OCI-LY3 (cell line): Measurements from ENCODE around the gene STH.

Experiments
- H2AFZ ChIP-seq: fragments of 200-600, 300-600 bp; shearing (Covaris generic); 2 replicates; pipeline ENCODE4 v1.6.0; 2014; ENCODE audit warnings: antibody characterized with exemption, low read depth, low read length
- H3K27ac ChIP-seq: fragments of 200-600, 300-600 bp; sonication (generic); 2 replicates; pipeline ENCODE4 v1.5.1; 2014; ENCODE audit warnings: mild to moderate bottlenecking, low read length, moderate library complexity, mixed read lengths
- H3K27me3 ChIP-seq: fragments of 200-600, 300-600 bp; sonication (generic); 2 replicates; pipeline ENCODE4 v1.6.1; 2014; ENCODE audit warnings: low read depth, low read length, mixed read lengths
- H3K36me3 ChIP-seq: fragments of 200-600, 300-600 bp; sonication (generic); replicated peaks from 2 replicates; pipeline ENCODE3; 2014; ENCODE audit warnings: low read depth, low read length, mixed read lengths
- H3K4me1 ChIP-seq: fragments of 300-600, 200-600 bp; sonication (generic); 2 replicates; pipeline ENCODE4 v1.6.1; 2014; ENCODE audit warnings: low read length, mixed read lengths
- H3K4me2 ChIP-seq: fragments of 200-600, 300-600 bp; sonication (generic); 2 replicates; pipeline ENCODE4 v1.6.1; 2014; ENCODE audit warnings: low read length, mixed read lengths
- H3K4me3 ChIP-seq: fragments of 300-600, 200-600 bp; sonication (generic); 2 replicates; pipeline ENCODE4 v1.5.1; 2014; ENCODE audit warnings: antibody characterized with exemption, mild to moderate bottlenecking, low read length, moderate library complexity
- H3K79me2 ChIP-seq: fragments of 300-600, 200-600 bp; shearing (Covaris generic); 2 replicates; pipeline ENCODE4 v1.6.1; 2014; ENCODE audit warnings: mild to moderate bottlenecking, low read length, mixed read lengths
- H3K9ac ChIP-seq: fragments of 300-600, 200-600 bp; shearing (Covaris generic); 2 replicates; pipeline ENCODE4 v1.6.0; 2014; ENCODE audit warnings: mild to moderate bottlenecking, low read length, moderate library complexity
- H3K9me3 ChIP-seq: fragments of 200-600, 300-600 bp; shearing (Covaris generic); 2 replicates; pipeline ENCODE4 v1.6.1; 2014; ENCODE audit warnings: low read length, mixed read lengths; ENCODE audit not compliant: insufficient read depth
- H4K20me1 ChIP-seq: fragments of 200-600, 300-600 bp; sonication (generic); 2 replicates; pipeline ENCODE4 v1.6.1; 2016; ENCODE audit warnings: low read length, mixed read lengths; ENCODE audit not compliant: insufficient read depth
- CTCF ChIP-seq: fragments of 200-600, 300-600 bp; sonication (generic); IDR thresholded peaks from 2 replicates; pipeline ENCODE4 v1.5.1; 2014; ENCODE audit warnings: antibody characterized with exemption, low read length, low read depth
- EZH2phosphoT487 ChIP-seq: fragments of 200-600 bp; shearing (Covaris generic); IDR thresholded peaks from 2 replicates; pipeline ENCODE4 v1.6.1; 2018; ENCODE audit warnings: antibody characterized with exemption, mixed run types, low read depth

STH gene

GRCh38 chr17:45983614-45984310 is 15.3 kb upstream of the STH start:
- no peaks in the 10 kb centered on the region for H3K79me2 ChIP-seq
- no peaks in the 10 kb centered on the region for H4K20me1 ChIP-seq
- no peak overlapping the region for H3K4me2 ChIP-seq
- no peak overlapping the region for H3K9ac ChIP-seq
- no peaks in the 10 kb centered on the region for H3K9me3 ChIP-seq
- no peak for TF ChIP-seq CTCF
- no peak for TF ChIP-seq EZH2phosphoT487
- H3K27me3 ChIP-seq: 0 out of 2 replicates have a peak, but pooled peaks cover 4% of the 10 kb centered on the region
- no peak overlapping the region for H2AFZ ChIP-seq
- no peak overlapping the region for H3K27ac ChIP-seq
- H3K4me3 ChIP-seq: no peak overlapping the region
- H3K36me3 ChIP-seq: no peaks in the 10 kb centered on the region
- no peaks in the 10 kb centered on the region for H3K4me1 ChIP-seq

GRCh38 chr17:45984368-45984767 is 14.7 kb upstream of the STH start:
- H3K27ac ChIP-seq: no peak overlapping the region
- no peaks in the 10 kb centered on the region for H4K20me1 ChIP-seq
- 0 out of 2 replicates have a peak, but pooled peaks cover 4% of the 10 kb centered on the region for H3K27me3 ChIP-seq
- no peaks in the 10 kb centered on the region for H3K9me3 ChIP-seq
- TF ChIP-seq CTCF (no peak), EZH2phosphoT487 (no peak)
- H3K9ac ChIP-seq: no peak overlapping the region
- no peak overlapping the region for H3K4me2 ChIP-seq
- no peaks in the 10 kb centered on the region for H3K36me3 ChIP-seq
- no peak overlapping the region for H3K4me3 ChIP-seq
- H3K4me1 ChIP-seq: no peaks in the 10 kb centered on the region
- no peaks in the 10 kb centered on the region for H3K79me2 ChIP-seq
- no peak overlapping the region for H2AFZ ChIP-seq

- H3K4me3 ChIP-seq: no peak overlapping the region
- TF ChIP-seq EZH2phosphoT487 (no peak), CTCF (no peak)
- H4K20me1 ChIP-seq: no peaks in the 10 kb centered on the region
- H2AFZ ChIP-seq: no peak overlapping the region
- H3K27ac ChIP-seq: no peak overlapping the region
- 0 out of 2 replicates have a peak, but pooled peaks cover 4% of the 10 kb centered on the region for H3K27me3 ChIP-seq
- H3K79me2 ChIP-seq: no peaks in the 10 kb centered on the region
- no peaks in the 10 kb centered on the region for H3K36me3 ChIP-seq
- H3K9ac ChIP-seq: no peak overlapping the region
- H3K4me1 ChIP-seq: no peaks in the 10 kb centered on the region
- H3K4me2 ChIP-seq: no peak overlapping the region
- no peaks in the 10 kb centered on the region for H3K9me3 ChIP-seq
Observed at GRCh38 chr17:45985447-45985846, 13.6 kb upstream of the STH start.

- Histone ChIP-seq H3K27me3 (no peaks in the 10 kb centered on the region), H3K9ac (no peak overlapping the region), H3K79me2 (no peaks in the 10 kb centered on the region), H4K20me1 (no peaks in the 10 kb centered on the region), H3K4me1 (no peaks in the 10 kb centered on the region), H3K4me2 (no peak overlapping the region), H3K9me3 (no peaks in the 10 kb centered on the region), H2AFZ (no peak overlapping the region), H3K4me3 (no peak overlapping the region), H3K27ac (no peak overlapping the region), H3K36me3 (no peaks in the 10 kb centered on the region)
- no peak for TF ChIP-seq EZH2phosphoT487
- no peak for TF ChIP-seq CTCF
Observed at GRCh38 chr17:45986056-45986455, 13.0 kb upstream of the STH start.
